ENCODE measurements around the gene IFNAR1.

GRCh38 chr21:33278721-33279120 is 46.0 kb upstream of the IFNAR1 start:
- TF ChIP-seq CTCF (IDR thresholded peaks at IDR 0.05 in 2 of 3, conservative IDR thresholded peaks at IDR 0.05 in 1 of 3; ENCODE audit: borderline replicate concordance in 1 of 3, insufficient read depth in 1 of 3, low read depth in 2 of 3, low read length in 2 of 3) (no peak), POLR2A (IDR thresholded peaks at IDR 0.05; ENCODE audit: borderline replicate concordance, extremely low read depth, insufficient read depth, insufficient read length) (no peak), ZNF274 (IDR thresholded peaks at IDR 0.05; ENCODE audit: low read depth, low read length) (no peak), SIN3A (IDR thresholded peaks at IDR 0.05; ENCODE audit: low read depth) (no peak)
